ENCODE measurements around the gene FBXL2.

The FBXL2 gene

DNA sequence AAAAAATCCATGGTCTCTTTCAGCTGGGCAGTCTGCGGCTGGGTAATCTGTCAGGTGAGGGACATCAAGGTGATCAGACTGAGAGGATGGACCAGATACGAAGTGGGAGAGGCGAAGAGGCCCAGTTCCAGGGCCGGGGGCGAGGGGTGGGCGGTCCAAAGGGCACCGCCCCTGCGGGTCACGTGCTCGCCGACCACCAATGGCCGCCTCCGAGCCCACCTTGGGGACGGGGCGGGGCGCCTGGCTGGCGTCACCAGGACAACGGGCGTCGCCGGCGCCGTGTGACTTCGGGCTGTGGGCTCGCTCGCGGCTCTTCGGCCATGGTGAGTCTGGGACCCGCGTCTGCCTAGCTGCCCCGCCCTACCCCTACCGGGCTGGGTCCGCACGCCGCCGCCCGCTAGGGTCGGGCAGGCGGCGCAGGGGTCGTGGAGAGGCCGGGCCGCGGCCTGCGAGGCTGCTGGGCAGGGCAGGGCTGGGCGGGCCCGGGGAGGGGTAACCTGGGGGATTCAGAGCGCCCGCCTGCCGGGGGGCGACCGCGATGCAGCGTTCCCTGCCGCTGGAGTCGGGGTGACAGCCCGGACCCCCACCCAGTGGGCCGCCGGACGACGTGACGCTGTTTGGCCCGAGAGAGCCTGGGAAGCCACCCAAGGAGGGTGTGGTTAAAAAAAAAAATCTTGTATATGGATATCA lies at the start of gene FBXL2:
Gene FBXL2, plus strand, starts transcription at position 250 of the 690 bp plus-strand sequence. Its CDS starts 71 bp downstream, at position 321.
- DNase-seq = peak; percentile 65

DNA sequence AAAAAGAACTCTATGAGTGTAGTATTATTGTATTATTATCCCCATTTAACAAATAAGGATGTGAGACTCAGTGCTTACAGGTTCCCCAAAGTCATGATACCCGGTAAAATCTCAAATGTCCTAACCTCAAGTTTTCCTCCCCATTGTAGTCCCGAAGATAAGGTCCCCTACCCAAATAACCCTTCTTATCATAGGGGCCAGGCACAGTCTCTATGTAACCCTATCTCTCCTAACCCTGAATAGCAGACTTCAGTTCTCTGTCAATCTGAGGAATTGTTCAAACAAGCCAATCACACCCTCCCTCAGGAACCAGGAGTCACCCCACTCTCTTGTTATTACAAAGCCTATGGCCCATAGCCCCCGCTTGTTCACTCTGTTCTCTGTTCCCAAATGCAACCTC lies 48.2 kb upstream of the FBXL2 start:
- no peak for DNase-seq

DNA sequence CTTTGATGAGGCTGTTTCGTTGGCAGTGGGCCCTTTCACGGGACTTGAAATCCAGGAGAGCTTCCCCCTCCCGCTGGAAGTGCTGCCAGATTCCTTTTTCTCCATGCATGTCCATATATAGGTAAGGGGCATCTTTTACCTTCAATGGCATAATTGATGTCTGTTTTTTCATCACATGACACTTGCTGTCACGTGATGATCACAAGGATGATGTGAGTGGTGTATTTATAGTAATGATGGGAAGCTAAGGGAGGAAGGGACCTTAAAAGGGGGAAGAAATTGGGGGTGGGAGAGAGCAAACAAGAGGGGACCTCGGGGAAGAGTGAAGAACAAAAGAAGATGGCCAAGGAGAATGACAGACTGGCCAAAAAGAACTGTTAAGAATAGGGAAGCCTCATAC lies 47.3 kb upstream of the FBXL2 start:
- no peak for DNase-seq

DNA sequence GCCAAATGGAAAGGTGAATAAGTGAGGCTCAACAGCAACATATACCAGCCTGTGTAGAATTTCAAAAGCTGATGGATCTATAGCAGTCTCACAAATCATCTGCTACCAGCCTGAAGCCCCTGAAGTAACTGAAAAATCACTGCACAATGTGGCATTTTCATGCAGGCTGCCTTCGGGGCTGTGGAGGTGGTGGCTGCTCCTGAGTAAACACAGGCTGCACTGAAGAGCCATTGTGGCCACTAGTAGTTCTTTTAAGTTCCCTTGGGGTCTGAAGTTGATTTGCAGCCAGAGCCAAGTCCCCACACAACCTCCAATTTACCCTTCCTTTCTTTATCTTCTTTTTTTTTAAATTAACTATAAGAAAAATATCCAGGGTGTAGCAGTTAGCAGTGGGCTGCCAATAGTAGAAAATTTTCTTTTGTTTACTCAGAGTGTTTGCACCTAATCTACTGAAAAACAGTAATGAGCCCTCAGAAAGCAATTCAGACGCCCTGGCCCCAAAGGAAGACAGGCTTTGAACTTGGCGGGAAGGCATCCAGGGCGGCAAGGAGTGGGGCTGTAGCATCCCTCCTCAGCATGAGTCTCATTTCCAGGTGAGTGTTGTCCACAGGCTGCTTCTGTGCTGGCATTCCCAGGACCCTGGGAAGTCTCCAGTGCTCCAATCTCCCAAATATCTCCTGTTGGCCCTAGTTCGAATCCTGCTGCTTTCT lies 45.3 kb upstream of the FBXL2 start:
- no peak for DNase-seq

DNA sequence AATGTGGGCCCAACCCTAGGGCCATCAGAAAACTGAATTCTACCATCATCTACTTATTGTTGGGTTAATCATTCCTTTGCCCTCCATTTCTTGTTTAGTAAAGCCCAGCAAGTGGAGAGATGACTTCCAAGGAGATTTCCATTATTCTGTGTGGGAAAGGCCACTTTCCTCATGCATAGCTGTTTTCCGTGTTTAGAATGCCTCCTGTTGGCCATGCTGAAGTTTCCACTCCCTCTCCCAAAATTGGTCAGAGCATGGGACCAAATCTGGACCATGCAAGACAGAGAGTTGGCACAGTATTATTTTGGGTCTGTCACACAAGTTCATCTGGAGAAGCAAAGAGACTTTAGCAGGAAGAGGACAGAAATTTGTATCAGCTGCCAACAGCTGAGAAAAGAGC lies 43.4 kb upstream of the FBXL2 start:
- DNase-seq = no peak

DNA sequence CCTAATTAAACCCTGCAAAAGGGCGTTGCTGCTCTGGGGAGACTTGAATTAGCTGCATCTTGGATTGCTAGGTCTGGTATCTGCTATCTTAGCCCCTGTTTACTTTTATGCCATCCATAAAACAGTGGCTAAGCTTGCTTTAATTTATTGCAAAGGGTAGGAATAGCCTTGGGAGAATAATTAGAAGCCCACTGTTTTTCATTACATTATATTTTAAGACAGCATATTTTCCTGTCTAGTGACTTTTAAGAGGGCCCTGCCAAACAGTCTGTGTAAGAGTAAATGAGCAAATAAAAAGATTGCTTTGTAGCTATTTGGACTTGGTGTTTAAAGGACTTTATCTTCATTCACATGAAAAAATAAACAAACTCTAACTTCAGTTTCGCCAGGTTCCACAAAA lies 41.2 kb upstream of the FBXL2 start:
- no peak for DNase-seq

DNA sequence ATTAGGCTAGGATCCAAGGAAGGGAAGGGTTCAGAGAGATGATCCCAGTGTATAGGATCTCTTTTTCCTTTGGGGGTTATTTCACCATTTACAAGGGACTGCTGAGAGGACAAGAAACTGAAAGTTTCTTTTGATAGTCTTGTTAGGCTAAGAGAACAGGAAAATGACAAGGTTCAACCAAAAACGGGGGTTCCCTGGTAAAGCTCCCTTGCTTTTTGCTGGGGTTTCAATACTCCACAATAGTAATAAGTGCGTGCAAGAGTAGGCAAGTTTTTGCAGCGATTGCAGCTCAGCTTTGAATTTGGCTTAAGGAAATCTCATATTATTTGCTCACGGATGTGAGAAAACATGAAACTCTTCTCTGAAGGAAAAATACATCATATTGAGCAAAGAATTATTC lies 39.8 kb upstream of the FBXL2 start:
- no peak for DNase-seq

- DNase-seq = no peak
Observed at GRCh38 chr3:33238923-33239322, 38.3 kb upstream of the FBXL2 start.

DNA sequence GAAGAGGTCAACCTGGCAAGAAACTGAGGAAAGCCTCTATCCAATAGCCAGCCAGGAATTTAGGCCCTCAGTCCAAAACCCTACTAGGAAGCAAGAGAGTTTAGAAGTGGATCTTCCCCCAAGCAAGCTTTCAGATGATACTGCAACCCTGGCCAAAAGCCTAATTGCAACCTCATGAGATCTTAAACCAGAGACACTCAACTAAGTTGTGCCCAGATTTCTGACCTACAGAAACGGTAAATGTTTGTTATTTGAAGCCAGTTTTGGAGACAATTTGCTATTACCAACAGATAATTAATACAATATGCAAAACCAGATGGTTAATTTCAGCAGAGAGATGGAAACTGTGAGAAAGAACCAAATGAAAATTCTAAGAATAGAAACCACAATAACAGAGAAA lies 37.0 kb upstream of the FBXL2 start:
- no peak for DNase-seq

GRCh38 chr3:33246786-33247185 lies 30.5 kb upstream of the FBXL2 start:
- no peak for DNase-seq

DNA sequence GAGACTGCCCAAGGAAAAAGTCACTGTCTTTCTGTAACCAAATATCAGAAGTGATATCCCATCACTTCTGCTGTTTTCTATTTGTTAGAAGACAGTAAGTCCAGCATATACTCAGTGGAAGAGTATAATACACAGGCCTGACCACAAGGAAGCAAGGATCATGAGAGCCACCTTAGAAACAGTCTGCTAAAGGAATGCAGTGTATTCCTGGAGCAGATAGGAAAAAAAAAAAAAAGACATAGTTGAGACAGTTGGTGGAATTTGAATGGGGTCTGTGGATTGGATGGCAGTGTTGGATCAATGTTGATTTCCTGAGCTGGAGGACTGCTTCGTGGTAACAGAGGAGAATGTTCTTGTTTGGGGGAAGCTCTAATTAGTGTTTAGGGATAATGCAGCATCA lies 26.5 kb upstream of the FBXL2 start:
- no peak for DNase-seq

- no peak for DNase-seq
Observed at GRCh38 chr3:33256249-33256648, 21.0 kb upstream of the FBXL2 start.

- DNase-seq = no peak
Observed at GRCh38 chr3:33260104-33260503, 17.1 kb upstream of the FBXL2 start.

GRCh38 chr3:33269385-33269784 lies 7.9 kb upstream of the FBXL2 start:
- DNase-seq = no peak

- DNase-seq = no peak
Observed at GRCh38 chr3:33271324-33271723, 5.9 kb upstream of the FBXL2 start.

DNA sequence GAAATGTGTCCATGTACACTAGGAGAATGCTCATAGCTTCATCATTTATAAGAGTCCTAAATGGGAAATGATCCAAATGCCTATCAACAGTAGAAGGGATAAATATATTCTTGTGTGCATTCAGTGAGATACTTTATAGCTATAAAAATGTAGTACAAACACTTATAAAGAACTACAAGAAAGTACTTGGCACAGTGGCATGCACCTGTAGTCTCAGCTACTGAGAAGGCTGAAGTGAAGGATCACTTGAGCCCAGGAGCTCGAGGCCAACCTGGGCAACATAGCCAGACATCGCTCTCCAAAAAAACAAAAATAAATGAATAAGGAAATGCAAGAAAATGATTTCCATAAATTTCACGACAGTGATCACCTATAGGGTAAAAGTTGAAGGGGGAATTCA lies 3.6 kb upstream of the FBXL2 start:
- no peak for DNase-seq

DNA sequence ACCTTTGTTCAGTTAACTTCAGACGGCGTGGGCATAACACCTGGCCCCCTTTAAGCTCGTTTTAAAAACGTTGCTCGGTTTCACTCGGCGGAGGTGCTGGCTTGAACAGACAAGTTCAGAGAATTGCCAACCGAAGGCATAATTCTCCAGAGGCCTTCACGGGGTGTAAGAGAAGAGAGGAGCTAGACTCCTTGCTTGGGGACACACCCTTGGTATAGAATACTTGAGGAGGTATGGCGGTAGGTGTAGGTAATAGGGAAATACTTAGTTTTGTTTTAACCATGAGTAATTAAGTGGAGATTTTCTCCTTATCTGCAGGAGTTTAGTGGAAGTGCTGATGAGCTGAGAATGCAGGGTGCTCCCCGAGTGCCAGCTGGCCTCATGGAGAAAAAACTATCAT lies 921 bp downstream of the FBXL2 start:
- peak; percentile 1 for DNase-seq

DNA sequence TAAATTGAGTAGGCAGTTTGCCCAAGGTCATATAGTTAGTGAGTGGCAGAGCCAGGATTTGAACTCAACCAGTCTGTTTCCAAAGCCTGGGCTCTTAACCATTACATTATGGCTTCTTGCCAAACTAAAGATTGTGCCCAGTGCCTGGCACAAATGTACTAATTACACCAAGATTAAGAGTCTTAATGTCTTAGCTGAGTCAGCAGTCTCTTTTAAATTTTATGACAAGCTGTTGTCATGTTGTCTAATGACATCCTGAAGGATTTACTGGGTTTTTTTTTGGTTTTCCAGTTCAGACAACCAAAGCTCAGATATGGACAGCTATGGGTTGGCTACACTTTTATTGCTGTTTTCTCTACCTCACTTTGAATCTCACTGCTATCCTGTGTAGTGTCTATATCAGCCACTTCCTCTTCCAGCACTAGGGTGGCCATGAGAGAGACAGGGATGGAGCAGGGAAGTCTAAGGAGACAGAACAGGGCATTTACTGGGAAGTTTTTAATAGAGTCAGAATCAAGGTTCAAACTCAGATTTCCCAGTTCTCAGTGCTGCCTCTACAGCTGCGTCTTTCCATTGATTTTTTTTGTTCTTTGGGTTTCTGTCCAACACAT lies 10.5 kb downstream of the FBXL2 start:
- DNase-seq = no peak

- peak; percentile 95 for DNase-seq
Observed at GRCh38 chr3:33299395-33300081, 22.3 kb downstream of the FBXL2 start.

DNA sequence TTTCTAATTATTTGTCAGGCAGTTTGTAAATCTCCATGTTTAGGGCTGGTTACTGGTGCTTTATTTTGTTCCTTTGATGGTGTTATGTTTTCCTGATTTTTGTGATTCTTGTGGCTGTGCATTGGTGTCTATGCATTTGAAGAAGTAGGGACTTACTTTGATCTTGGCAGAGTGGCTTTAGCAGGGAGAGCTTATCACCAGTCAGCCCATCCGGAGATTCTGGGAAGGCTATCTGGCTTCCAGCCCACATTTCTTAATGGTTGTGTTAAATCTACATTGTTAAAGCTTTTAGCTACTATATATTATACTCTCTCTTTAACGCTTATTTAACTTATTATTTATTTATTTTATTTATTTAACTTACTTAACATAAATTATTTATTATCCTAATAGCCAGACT lies 35.1 kb downstream of the FBXL2 start:
- DNase-seq = no peak

DNA sequence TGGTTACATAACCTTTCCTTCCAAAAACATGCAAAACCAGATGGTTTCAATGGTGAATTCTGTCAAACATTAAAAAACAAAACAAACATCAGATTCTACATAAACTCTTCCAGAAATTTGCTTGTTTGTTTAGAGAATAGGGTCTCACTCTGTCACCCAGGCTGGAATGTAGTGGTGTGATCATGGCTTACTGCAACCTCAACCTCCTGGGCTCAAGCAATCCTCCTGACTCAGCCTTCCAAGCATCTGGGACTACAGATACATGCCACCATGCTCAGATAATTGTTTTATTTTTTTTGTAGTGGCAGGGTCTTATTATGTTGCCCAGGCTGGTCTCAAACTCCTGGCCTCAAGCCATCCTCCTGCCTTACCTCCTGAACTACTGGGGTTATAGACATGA lies 36.1 kb downstream of the FBXL2 start:
- peak; percentile 22 for DNase-seq

- no peak for DNase-seq
Observed at GRCh38 chr3:33314993-33315392, 37.8 kb downstream of the FBXL2 start.

DNA sequence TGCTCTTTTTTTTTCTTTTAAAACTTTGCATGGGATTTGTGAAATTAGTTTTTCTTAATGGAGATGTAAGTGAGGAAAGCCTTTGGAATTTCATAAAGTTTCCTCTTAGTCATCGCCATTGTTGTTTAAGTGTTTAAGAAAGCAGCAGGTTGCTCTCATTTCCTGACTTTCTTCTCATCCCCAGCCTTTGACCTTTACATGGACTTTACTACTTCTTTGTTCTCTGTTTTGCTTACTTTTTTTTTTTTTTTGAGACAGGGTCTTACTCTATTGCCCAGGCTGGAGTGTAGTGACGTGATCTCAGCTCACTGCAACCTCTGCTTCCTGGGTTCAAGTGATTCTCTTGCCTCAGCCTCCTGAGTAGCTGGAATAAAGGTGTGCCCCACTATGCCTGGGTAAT lies 38.6 kb downstream of the FBXL2 start:
- peak; percentile 44 for DNase-seq
